ENCODE measurements around the gene LONP2.

DNA sequence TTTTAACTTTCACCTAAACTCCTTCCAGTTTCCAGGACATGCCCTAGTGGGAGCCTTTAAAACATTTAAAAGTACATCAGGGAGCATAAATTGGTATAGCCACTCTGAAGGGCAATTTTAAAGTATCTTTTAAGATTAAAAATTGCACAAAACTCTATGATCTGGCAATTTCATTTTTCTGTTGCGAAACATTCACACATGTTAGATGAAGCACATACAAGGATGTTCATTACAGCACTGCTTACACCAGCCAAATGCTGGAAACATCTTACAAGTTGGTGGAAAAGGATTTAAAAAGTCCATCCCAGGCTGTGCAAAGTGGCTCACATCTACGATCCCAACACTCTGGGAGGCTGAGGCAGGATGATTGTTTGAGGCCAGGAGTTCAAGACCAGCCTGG is 26.4 kb upstream of the LONP2 start:
- TF ChIP-seq, protein P1, sequence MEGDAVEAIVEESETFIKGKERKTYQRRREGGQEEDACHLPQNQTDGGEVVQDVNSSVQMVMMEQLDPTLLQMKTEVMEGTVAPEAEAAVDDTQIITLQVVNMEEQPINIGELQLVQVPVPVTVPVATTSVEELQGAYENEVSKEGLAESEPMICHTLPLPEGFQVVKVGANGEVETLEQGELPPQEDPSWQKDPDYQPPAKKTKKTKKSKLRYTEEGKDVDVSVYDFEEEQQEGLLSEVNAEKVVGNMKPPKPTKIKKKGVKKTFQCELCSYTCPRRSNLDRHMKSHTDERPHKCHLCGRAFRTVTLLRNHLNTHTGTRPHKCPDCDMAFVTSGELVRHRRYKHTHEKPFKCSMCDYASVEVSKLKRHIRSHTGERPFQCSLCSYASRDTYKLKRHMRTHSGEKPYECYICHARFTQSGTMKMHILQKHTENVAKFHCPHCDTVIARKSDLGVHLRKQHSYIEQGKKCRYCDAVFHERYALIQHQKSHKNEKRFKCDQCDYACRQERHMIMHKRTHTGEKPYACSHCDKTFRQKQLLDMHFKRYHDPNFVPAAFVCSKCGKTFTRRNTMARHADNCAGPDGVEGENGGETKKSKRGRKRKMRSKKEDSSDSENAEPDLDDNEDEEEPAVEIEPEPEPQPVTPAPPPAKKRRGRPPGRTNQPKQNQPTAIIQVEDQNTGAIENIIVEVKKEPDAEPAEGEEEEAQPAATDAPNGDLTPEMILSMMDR (IDR thresholded peaks at IDR 0.05) = no peak
- no peak for TF ChIP-seq POLR2A (IDR thresholded peaks at IDR 0.05)
